Keratinocyte (primary cell): ENCODE measurements around the gene DNM2.

Source experiments
- EZH2 ChIP-seq: IDR thresholded peaks from one replicate; pipeline ENCODE4 v1.6.1; 2012; ENCODE audit warnings: inconsistent platforms, mild to moderate bottlenecking, low read length, moderate library complexity
- TF ChIP-seq, protein P1 (sequence below), 3 experiments: IDR thresholded peaks in 1 of 3; conservative IDR thresholded peaks in 1 of 3; optimal IDR thresholded peaks in 1 of 3; 2 replicates in 2 of 3; 3 replicates in 1 of 3; pipeline versions ENCODE3 to v1.5.1; 2011; ENCODE audit warnings: low read length in 3 of 3, mild to moderate bottlenecking in 3 of 3, moderate library complexity in 2 of 3, control low read depth in 1 of 3, inconsistent platforms in 1 of 3; ENCODE audit not compliant: insufficient read depth in 2 of 3; ENCODE audit errors: extremely low read depth in 1 of 3

- TF ChIP-seq, protein P1, sequence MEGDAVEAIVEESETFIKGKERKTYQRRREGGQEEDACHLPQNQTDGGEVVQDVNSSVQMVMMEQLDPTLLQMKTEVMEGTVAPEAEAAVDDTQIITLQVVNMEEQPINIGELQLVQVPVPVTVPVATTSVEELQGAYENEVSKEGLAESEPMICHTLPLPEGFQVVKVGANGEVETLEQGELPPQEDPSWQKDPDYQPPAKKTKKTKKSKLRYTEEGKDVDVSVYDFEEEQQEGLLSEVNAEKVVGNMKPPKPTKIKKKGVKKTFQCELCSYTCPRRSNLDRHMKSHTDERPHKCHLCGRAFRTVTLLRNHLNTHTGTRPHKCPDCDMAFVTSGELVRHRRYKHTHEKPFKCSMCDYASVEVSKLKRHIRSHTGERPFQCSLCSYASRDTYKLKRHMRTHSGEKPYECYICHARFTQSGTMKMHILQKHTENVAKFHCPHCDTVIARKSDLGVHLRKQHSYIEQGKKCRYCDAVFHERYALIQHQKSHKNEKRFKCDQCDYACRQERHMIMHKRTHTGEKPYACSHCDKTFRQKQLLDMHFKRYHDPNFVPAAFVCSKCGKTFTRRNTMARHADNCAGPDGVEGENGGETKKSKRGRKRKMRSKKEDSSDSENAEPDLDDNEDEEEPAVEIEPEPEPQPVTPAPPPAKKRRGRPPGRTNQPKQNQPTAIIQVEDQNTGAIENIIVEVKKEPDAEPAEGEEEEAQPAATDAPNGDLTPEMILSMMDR (optimal IDR thresholded peaks at IDR 0.05 in 1 of 3, IDR thresholded peaks at IDR 0.05 in 1 of 3, conservative IDR thresholded peaks at IDR 0.05 in 1 of 3; ENCODE audit: extremely low read depth in 1 of 3, insufficient read depth in 2 of 3, low read length in 3 of 3) = no peak
- no peak for TF ChIP-seq EZH2
Measured at GRCh38 chr19:10707440-10707839, 10.4 kb upstream of the DNM2 start.
